GM12878 (cell line): ENCODE data around the gene LRRC57.
"Not testable (repeated sequence)": the region's sequence is repeated elsewhere in the genome, so short reads cannot be mapped to it uniquely, and the experiment has no call there.

Experiments used
- DPF2 ChIP-seq: fragments of 450-650 bp; IDR thresholded peaks from 2 replicates; pipeline ENCODE4 v1.6.1; 2017; ENCODE audit warnings: mild to moderate bottlenecking
- POLR2AphosphoS5 ChIP-seq: IDR thresholded peaks from 2 replicates; pipeline ENCODE4 v1.6.1; 2011; ENCODE audit warnings: mild to moderate bottlenecking, low read length, inconsistent platforms
- TF ChIP-seq, protein P1 (sequence below), 3 experiments: IDR thresholded peaks in 2 of 3; conservative IDR thresholded peaks in 1 of 3; 2 replicates each; pipeline ENCODE4 v1.5.1; 2011; ENCODE audit warnings: low read depth in 3 of 3, low read length in 3 of 3, mild to moderate bottlenecking in 3 of 3, control low read depth in 2 of 3, moderate library complexity in 2 of 3, inconsistent platforms in 1 of 3, mixed read lengths in 1 of 3; ENCODE audit not compliant: control insufficient read depth in 2 of 3, insufficient read depth in 1 of 3; ENCODE audit errors: extremely low read depth in 1 of 3

DNA sequence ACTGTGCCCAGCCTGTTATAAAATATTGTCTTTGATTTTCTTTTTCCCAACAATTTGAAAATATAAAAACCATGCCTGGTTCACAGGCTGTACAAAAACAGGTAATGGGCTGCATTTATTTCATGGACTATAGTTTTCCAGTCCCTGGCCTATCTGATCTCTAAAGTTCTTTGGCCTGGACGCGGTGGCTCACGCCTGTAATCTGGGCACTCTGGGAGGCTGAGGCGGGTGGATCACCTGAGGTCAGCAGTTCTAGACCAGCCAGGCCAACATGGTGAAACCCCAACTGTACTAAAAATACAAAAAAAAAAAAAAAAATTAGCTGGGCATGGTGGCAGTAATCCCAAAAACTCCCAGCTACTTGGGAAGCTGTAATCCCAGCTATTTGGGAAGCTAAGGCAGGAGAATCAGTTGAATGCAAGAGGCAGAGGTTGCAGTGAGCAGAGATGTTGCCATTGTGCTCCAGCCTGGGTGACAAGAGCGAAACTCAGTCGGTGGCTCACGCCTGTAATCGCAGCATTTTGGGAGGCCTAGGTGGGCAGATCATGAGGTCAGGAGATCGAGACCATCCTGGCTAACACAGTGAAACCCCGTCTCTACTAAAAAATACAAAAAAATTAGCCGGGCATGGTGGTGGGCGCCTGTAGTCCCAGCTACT, 8.1 kb upstream of the LRRC57 start:
- TF ChIP-seq, protein P1, sequence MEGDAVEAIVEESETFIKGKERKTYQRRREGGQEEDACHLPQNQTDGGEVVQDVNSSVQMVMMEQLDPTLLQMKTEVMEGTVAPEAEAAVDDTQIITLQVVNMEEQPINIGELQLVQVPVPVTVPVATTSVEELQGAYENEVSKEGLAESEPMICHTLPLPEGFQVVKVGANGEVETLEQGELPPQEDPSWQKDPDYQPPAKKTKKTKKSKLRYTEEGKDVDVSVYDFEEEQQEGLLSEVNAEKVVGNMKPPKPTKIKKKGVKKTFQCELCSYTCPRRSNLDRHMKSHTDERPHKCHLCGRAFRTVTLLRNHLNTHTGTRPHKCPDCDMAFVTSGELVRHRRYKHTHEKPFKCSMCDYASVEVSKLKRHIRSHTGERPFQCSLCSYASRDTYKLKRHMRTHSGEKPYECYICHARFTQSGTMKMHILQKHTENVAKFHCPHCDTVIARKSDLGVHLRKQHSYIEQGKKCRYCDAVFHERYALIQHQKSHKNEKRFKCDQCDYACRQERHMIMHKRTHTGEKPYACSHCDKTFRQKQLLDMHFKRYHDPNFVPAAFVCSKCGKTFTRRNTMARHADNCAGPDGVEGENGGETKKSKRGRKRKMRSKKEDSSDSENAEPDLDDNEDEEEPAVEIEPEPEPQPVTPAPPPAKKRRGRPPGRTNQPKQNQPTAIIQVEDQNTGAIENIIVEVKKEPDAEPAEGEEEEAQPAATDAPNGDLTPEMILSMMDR (IDR thresholded peaks at IDR 0.05 in 2 of 3, conservative IDR thresholded peaks at IDR 0.05 in 1 of 3; ENCODE audit: control insufficient read depth in 2 of 3, extremely low read depth in 1 of 3, insufficient read depth in 1 of 3, low read depth in 3 of 3, low read length in 3 of 3): not testable (repeated sequence)
- not testable (repeated sequence) for TF ChIP-seq DPF2, POLR2AphosphoS5
